NCI-H146 treated with DMSO at 0.1 percent for 48 hours (cell line): ENCODE measurements around the gene TNPO2.
"Not testable (repeated sequence)": the region's sequence is repeated elsewhere in the genome, so short reads cannot be mapped to it uniquely, and the experiment has no call there.

ENCODE experiments used
- DNase-seq: peaks from one replicate; lab custom pipeline; 2025; ENCODE audit not compliant: unreplicated experiment; lab: John Stamatoyannopoulos, UW

The TNPO2 gene

DNA sequence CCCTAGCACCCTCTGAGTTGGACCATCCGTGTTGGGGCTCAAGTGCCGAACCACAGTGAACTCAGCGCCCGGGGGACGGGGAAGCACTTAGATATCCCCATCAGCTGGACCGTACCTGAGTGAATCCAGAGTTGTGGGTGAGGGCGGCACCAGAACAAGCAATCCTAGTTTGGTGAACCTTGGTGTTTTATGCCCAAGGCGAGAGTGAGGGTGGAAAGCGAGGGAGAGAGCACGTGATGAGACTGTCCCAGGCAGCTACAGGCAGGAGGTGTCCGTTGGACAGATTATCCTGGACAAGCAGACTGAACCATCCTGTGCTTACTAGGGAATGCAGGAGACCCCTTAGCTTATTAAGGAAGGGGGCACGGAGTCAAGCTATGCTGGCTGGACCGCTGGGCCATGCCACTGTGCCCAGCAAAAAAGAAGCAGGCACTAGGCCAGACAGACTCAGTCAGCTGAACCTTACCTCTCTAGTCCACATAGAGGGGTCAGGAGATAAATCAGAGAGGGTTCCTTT, 14.2 kb upstream of the TNPO2 start:
- no peak for DNase-seq

DNA sequence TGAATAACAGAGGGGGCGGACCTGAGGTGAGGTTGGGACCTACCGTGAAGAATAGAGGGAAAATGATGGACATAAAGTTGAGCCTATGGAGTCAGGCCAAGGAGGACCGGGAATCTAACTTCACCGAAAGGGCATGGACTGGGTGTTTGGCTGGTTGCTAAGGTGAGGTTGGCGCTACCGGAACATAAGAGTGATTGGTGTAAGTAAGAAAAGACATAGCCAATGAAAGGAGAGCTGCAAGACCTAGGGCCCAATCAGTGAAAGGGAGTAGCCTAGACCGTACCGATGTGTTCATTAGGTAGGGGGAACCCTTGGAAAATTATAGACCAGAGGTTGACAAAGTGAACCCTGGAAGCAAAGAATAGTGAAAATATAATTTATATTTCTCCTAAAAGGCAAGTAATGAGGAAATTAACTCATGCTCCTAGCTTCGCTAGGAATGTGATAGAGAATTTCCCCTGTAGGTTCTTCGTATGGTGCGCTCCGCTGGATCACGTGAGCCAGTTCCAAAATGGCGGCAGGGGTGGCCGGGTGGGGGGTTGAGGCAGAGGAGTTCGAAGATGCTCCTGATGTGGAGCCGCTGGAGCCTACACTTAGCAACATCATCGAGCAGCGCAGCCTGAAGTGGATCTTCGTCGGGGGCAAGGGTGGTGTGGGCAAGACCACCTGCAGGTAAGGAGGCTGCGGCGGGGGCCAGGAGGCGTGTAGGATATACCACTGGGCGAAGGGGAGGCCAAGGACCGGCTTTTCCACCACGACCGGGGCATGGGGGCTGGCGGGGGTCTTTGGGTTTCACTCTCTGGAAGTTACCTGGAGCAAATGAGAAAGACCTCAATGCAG, 13.5 kb upstream of the TNPO2 start, which contains the start of gene GET3:
TSS of gene GET3 (plus strand) at position 503 of the 840 bp plus-strand sequence. CDS start at position 512, 9 bp downstream.
- DNase-seq = peak; percentile 100

DNA sequence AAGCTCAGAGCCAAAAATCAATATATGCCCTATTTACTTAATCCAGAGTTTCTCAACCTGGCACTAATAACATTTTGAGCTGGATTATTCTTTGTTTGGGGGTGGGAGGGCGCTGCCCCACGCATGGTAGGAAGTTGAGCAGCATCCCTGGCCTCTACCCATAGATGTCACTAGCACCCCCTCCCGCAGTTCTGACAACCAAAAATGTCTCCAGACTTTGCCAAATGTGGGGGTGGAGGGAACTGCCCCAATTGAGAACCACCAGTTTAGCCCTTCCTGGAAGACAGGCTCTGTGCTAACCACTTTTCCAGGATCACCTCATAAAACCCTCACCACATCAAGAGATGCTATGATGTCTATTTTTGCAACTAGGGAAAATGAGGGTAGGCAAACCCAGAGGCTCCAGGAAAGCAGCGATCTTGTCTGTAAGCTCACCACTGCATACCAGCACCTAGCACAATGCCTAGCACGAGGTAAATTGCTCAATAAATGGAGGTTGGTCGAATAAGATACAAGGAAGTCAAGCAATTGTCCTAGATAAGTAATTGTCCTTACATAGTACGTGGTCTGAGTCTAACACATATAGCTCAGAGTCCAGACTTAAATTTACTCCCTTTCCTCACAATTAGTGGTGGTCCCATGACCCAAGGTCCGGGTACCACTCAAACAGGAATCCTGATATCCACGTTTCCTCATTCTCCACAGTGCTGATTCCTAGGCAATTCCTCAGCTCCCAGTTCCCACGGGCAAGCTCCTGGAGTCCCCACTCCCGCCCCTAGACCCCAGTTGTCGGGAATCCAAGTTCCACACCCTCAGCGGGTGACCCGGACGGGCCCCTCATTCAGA, 9.9 kb upstream of the TNPO2 start:
- DNase-seq = no peak

DNA sequence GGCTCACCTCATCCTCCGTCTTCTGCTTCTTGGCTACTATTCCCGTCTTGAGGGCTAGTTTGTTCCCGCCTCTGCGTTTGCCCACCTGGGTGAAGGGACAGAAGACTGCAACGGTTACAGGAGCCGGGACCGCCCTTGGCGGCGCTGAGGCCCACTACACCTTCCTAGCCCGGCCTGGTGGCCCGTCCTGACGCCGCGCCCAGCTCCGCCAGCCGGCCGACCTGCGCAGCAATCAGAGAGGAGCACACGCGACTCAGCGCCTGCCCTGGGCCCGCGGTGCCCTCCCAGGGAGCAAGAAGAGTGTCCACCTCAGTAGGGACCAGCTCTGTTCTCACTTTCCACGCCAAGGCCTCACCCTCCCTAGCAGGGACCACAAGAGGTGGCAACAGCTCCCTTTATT, 7.6 kb upstream of the TNPO2 start:
- DNase-seq = no peak

DNA sequence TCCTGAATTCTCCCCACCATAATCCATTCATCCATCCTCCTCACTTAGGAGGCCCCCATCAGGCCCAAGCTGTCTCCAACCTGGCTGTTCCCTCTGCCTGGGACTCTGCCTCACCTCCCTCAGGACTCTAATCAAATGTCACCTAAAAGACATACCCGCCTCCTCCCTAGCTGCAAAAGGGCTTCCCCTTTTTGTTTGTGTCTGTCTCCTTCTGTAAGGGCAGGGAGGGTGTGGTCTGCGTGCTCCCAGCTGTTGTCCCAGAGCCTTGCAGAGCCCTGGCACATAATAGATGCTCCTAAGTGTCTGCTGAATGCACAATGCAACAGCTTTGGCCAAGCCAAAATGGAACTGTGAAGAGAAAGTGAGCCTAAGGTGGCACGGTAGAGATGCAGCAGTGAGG, 6.3 kb upstream of the TNPO2 start:
- DNase-seq = no peak

DNA sequence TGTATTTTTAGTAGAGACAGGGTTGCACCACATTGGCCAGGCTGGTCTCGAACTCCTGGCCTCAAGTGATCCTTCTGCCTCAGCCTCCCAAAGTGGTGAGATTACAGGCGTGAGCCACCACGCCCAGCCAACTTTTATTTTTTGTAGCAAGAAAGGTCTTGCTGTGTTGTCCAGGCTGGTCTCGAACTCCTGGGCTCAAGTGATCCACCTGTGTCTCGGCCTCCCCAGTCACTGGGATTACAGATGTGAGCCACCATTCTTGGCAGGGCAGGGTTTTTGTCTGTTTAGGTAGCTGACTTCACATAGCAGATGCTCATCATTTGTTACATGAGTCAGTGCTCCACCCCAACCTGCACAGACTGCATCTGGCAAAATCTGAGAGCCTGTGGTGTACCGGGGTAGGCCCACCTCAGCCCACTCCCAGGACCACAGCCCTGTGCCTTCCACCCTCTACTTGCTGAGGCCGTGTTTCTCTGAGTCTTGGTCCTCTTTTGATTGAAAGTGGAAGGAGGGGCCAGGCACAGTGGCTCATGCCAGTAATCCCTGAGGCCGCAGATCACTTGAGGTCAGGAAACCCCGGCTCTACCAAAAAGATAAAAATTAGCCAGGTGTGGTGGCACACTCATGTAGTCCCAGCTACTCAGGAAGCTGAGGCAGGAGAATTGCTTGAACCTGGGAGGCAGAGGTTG, 4.2 kb upstream of the TNPO2 start:
- no peak for DNase-seq

DNA sequence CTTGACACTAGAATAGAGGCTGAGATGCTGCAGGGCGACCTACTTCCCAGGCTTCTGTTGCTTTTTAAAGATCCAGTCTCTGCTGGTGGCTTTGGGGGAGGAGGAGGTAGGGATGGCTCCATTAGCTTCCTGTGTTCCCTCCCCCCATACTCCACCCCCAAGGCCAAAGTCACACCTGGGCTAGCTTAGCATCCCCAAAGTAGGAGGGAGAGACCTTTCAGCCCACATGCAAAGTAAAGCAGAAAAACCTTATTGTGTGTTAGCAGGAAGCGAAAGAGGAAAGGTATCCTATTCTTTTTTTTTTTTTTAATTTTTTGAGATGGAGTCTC, 3.2 kb upstream of the TNPO2 start:
- no peak for DNase-seq

DNA sequence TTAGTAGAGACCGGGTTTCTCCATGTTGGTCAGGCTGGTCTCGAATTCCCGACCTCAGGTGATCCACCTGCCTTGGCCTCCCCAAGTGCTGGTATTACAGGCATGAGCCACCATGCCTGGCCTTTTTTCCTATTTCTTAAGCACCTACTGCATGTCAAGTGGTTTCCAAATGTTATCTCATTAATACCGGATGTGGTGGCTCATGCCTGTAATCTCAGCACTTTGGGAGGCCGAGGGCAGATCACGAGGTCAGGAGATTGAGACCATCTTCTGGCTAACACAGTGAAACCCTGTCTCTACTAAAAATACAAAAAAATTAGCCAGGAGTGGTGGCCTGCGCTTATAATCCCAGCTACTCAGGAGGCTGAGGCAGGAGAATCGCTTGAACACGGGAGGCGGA, 1.9 kb upstream of the TNPO2 start:
- not testable (repeated sequence) for DNase-seq

DNA sequence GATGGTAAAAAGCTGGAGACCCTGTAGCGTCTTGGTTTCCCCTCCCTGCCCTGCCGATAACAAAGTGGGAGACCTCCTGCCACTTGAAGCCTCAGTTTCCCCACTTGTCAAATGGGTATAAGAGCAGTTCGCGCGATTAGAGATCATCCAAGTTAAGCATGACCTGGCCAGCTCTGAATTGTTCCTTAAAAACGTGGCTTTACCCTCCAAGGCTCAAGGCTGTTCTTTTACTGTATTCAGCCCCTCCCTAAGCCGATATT, 421 bp downstream of the TNPO2 start:
- no peak for DNase-seq

DNA sequence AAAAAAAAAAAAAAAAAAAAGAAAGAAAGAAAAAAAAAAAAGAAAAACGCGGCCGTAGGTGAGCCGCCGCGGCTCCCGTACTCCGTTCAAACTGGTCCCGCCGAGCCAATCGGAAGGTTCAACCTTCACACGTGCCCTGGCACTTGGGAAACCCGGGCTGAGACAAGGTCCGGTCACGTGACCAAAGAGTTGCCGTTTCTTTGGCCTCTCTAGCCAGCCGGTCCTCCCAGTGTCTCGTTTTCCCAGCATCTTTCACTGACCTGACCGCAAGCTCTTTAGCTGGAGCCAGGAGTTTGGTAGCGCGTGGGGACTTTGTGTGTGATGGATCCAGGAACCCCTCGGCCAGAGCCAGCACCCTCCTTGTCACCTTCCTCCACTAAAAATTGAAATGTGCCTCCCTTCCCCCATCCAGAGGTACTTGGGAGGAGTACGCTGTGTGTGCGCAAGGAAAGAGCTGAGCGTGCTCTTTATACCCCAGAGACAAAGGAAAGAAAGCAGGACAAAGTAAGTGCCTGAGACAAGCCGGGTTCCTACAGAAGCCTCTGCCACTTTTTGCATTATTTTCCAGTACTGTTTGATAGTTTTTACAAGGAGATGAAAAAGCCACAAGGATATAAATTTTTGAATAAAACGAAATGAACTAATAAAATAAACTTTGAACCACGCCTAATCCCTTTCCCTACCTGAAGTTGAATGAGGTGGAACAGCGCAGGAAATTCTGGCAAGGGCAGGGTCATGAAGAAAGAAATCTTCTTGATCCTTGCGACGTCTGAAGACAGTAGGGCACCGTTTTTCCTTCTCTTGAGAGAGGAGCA, 959 bp downstream of the TNPO2 start:
- peak; percentile 98 for DNase-seq

DNA sequence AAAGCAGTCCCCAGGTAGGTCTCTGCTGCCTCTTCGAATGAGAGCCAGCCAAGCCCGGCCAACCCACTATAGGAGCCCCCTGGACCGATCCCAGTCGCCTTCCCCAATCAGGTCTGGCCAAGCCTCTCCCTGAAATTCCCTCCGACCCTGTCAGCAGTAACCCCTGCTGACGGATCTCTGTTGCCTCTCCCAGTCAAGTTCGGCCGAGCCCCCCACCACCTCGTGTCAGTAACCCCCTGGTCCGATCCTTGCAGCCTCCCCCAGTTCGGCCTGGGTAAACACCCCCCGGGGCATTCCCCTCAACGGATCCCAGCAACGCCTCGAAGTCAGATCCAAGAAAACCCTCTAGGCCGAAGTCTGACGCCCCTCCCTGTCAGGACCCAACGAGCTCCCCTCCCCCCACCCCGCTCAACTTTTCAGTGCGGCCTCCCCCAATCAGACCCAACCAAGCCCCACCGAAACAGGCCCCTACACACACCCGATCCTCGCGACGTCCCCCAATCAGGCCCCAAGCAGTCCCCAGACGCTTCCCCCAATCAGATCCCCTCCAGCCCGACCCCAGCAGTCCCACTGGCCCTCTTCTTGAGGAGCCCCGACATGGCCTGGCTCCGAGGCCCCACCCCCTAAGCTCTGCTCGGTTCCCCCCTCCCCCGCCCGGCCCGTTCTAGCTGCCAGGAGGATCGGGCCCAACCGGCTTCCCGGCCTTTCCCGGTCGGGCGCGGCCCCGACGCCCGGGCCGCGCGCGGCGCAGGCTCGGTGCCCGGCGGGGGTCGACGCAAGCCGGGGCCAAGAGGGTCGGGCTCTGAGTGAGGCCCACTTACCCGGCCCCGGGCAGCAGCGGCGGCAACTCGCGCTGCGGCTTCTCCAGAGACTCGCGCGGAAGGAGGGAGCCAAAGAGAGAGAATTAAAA, 1.8 kb downstream of the TNPO2 start:
- DNase-seq = no peak

DNA sequence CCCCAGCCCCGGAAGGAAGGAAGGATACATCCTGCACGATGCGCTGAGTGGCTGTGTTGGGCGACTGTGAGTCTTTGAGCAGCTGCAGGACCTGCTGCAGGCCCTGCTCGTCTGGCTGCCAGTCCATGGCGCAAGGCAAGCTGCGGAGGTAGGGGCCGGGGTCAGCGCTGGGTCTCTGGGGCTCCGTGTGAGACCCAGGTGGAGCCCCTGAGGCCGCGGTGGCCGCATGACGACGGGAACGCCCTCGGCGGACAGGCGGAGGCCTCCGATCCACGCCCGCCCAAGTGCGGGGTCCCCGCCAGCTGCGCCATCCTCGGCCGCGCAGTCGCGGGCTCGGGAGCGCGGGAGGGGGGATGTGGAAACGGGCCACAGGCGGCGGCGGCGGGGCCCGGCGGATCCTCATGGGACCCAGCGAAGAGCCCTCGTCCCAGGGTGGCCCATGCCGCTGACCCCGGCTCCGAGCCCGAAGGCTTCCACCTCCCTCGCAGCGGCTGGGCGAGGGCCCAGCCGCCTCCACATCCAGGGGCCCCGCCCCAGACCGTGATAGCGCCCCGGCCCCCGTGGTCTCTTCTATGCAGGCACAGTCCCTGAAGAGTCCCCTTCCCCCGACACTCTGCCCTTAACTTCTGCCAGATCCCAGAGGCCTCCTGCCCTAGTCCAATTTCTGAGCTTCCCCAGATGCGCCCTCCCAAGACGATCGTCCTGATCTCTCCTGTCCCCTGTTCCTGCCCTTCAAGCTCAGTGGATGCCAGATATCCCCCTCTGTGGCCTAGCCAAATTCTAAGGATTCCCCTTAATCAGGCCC, 2.7 kb downstream of the TNPO2 start:
- DNase-seq = no peak

DNA sequence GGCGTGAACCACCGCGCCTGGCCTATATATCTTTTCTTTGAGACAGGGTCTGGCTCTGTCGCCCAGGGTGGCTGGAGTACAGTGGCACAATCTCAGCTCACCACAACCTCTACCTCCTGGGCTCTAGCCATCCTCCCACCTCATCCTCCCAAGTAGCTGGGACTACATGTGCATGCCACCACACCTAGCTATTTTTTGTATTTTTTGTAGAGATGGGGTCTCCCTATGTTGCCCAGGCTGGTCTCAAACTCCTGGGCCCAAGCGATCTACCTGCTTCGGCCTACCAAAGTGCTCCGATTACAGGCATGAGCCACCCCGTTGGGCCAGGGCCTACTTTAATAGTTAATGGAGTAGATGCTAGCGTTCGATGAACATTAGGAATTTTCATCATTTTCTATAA, 3.4 kb downstream of the TNPO2 start:
- no peak for DNase-seq

DNA sequence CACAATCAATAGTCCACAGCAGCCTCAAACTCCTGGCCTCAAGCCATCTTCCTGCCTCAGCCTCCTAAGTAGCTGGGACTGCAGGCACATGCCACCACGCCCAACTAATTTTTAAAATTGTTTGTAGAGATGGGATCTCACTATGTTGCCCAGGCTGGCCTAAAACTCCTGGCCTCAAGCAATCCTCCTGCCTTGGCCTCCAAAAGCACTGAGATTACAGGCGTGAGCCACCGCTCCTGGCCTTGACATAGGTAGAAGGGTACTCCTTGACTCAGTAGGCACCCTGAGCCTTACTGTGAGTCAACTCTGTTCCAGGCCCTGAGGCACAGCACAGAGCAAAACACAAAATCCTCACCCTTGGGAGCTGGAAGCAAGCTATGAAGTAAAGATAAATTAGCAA, 7.8 kb downstream of the TNPO2 start:
- DNase-seq = no peak

DNA sequence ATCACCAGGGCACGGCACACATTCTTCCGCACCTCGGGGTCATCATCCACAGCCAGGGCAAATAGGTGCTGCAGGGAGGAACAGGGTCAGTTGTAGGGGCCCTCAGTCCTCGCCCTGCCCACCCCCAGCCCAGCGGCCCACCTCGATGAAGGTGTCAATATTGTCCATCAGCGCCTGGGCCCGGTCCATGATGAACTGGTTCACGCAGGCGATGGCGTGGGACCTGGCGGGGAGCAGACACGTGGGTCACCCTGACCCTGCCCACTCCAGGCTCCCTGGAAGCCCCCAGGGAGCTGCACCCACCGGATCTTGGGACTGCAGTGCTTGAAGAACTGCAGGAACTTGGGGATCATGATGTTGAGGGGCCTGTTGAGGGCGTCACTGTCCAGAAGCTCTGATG, 8.6 kb downstream of the TNPO2 start:
- no peak for DNase-seq

DNA sequence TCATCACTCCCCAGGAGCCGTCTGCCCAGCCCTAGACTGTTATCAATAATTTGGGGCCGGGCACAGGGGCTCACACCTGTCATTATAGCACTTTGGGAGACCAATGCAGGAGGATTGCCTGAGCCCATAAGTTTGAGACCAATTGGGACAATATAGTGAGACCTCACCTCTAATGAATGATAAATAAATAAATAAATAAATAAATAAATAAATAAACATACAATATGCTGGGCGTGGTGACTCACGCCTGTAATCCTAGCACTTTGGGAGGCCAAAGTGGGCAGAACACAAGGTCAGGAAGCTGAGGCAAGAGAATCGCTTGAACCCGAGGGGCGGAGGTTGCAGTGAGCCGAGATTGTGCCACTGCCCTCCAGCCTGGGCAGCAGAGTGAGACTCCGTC, 10.4 kb downstream of the TNPO2 start:
- not testable (repeated sequence) for DNase-seq

DNA sequence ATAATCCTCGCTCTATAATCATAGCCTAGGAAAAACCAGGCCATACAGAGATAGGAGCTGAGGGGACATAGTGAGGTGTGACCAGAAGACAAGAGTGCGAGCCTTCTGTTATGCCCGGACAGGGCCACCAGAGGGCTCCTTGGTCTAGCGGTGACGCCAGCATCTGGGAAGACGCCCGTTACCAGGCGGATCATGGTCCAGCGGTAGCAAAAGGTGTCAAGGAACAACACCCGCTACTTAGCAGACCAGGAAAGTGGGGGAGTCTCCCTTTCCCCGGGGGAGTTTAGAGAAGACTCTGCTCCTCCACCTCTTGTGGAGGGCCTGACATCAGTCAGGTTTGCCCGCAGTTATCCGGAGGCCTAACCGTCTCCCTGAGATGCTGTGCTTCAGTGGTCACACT, 11.7 kb downstream of the TNPO2 start:
- not testable (repeated sequence) for DNase-seq

DNA sequence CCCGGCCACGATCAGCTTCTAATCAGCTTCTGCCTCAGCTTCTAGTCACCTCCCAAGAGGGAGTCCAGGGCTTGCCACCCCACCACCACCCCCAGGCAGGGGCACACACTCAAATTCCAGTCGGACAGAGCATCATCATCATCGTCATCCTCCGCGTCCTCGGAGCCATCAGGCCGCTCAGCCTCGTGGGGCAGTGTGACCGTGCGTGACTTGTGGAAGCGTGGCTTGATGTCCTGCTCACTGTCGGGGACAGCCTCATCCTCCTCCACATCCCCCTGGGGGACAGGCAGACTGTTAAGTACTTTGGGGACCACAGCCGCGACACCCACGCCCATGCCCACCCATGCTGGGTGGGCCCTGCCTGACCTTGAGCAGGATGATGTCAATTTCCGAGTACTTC, 12.5 kb downstream of the TNPO2 start:
- no peak for DNase-seq

DNA sequence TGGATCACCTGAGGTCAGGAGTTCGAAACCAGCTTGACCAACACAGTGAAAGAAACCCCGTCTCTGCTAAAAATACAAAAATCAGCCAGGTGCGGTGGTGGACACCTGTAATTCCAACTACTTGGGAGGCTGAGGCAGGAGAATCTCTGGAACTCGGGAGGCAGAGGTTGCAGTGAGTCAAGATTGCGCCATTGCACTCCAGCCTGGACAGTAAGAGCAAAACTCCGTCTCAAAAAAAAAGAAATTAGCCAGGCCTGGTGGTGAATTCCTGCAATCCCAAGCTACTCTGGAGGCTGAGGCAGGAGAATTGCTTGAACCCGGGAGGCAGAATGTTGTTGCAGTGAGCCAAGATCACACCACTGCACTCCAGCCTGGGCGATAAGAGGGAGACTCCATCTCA, 15.1 kb downstream of the TNPO2 start:
- no peak for DNase-seq
